Endometrium (tissue), 2 donors: Measurements from ENCODE around the gene SGF29.
"Not testable (repeated sequence)": the region's sequence is repeated elsewhere in the genome, so short reads cannot be mapped to it uniquely, and the experiment has no call there.

Source experiments
- FAIRE-seq: peaks from 2 replicates; lab custom pipeline; 2012; peaks lifted over from hg19 to GRCh38; lab: Jason Lieb, UNC
- donor health status: control.
- donor health status: control.

SGF29 gene

DNA sequence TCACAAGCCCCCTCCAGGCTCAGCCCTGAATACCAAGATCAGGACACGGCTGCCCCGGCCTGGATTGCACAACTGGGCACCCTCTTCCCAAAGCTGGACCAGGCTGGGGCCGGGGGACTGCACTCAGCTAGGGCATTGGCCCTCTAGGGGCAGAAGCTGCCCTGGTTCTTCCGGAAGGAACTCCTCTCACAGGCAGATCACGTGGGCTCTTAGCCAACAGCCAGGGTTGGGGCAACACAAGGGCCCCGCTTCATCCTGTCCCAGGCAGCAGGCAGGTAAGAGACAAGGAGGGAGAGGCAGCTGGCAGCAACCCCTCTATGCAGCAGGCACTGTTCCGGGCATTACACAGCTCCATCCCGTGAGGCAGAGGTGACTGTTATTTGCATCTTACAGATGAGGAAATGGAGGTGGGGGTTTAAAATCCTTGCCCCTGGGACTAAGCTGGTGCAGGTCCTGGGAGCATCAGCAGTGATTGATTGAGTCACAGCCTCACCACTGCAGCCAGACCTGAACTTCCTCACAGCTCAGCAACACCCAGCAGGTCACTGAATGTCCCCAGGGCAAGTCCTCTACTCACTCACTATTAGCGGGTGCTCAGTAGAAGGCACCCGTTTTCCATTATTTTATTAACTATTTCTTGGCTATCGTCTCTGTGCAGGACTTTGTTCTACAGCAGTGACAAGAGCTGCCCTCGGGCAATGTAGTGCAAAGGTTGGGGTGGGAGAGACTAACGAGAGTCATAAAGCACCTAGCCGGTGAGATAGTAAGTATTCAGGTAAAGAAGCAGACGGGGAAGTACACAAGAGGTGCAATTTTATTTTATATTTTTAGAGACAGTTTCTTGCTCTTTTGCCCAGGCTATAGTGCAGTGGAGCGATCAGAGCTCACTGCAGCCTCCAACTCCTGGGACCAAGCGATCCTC is 58.9 kb downstream of the SGF29 start:
- FAIRE-seq: not testable (repeated sequence)

DNA sequence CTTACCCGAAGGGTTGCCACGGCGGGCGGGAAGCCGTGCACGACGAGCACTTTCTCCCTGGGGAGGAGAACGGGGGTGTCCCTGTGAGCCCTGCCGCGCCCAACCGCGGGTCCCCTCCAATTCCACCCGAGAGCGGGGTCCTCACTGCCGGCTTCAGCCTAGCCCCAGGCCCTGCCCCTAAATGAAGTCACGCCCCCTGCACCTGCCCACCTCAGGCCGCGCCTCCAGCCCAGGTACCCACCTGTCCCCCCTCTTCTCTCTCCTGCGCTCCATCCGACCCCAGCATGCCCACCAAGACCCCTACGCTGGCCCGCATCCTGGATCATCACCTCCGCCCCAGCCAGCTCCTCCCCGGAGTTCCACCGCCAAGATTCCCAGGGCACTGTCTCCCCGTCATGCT is 60.2 kb downstream of the SGF29 start:
- FAIRE-seq: not testable (repeated sequence)

GRCh38 chr16:28614561-28614960 is 60.8 kb downstream of the SGF29 start:
- not testable (repeated sequence) for FAIRE-seq

DNA sequence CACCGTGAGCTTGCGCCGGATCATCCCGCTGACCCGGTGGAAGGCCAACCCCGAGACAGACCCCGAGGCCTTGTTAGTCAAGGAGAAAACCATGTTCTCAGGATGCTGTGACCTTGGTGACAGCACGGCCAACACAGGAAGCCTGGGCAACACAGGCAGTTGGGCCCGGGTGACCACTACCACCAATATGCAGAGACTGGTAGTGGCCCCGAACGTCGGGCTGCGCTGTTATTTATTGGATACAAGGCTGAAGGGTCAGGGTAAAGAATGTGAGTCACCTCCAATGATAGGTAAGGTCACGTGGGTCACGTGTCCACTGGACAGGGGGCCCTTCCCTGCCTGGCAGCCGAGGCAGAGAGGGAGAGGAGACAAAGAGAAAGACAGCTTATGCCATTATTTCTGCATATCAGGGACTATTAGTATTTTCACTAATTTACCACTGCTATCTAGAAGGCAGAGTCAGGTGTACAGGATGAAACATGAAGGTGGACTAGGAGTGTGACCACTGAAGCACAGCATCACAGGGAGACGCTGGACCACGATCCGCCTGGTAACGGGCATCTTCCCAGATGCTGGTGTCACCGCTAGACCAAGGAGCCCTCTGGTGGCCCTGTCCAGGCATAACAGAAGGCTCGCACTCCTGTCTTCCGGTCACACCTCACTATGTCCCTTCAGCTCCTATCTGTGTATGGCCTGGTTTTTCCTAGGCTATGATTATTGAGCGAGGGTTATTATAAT is 61.9 kb downstream of the SGF29 start:
- FAIRE-seq: not testable (repeated sequence)

GRCh38 chr16:28616224-28616577 is 62.5 kb downstream of the SGF29 start:
- FAIRE-seq: not testable (repeated sequence)

- no peak for FAIRE-seq
These were observed 62.9 kb downstream of the SGF29 start for GRCh38 chr16:28616636-28617035.

DNA sequence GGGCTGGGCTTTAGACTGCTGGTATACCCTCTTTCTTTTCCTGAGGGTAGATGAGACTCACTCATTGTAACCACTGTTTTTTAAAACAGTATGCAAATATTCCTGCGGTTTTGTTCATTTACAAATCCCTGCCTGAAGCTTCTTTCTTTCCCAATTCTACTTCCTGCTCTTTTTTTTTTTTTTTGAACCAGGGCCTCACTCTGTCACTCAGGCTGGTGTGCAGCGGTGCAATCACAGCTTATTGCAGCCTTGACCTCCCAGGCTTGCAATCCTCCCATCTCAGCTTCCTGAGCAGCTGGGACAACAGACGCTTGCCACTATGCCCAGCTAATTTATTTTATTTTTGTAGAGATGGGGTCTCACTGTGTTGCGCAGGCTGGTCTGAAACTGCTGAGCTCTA is 64.2 kb downstream of the SGF29 start:
- FAIRE-seq: no peak

DNA sequence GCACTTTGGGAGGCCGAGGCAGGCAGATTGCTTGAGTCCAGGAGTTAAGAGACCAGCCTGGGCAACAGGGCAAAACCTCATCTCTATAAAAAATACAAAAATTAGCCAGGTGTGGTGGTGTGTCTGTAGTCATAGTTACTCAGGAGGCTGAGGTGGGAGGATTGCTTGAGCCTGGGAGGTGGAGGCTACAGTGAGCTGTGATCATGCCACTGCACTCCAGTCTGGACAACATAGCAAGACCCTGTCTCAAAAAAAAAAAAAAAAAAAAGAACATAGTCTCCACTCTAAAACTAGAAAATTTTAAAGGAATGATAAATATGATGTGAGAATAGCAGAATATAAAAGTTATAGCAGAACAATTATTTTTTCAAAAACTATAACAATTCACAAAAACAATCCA is 66.6 kb downstream of the SGF29 start:
- FAIRE-seq: not testable (repeated sequence)

GRCh38 chr16:28621481-28622155 is 67.9 kb downstream of the SGF29 start:
- FAIRE-seq: no peak

DNA sequence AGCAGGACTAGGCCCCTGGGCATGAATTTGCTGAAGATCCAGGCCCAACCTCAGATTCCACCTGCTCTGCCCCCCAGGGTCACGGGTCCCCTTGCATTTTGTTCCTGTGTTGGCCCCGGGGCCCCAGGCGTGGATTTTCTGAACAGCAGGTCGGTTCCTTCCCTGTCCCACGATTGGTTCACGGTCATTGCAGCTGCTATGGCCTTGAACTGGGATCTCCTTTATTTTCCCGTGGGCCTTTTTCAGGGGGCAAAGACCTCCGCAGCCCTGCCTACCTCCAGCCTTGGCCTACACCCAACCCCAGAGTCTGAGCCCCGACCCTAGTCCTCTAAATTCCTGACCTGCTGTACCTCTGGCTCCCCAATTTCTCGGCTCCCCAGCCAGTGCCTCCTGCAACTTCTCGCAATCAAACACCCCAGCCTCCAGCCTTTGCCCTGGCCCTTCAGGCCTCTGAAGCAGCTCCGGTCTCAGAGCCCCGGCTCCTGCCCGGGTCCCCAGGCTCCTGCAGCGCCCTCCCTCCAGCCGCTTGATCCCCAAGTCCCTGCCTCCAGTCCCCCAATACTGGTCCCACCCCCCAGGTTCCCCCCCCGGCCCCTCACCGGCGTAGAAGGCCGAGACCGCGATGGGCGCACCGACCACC is 68.9 kb downstream of the SGF29 start:
- not testable (repeated sequence) for FAIRE-seq

GRCh38 chr16:28623172-28623711 is 69.5 kb downstream of the SGF29 start:
- FAIRE-seq: no peak

GRCh38 chr16:28630905-28631304 is 77.2 kb downstream of the SGF29 start:
- not testable (repeated sequence) for FAIRE-seq

DNA sequence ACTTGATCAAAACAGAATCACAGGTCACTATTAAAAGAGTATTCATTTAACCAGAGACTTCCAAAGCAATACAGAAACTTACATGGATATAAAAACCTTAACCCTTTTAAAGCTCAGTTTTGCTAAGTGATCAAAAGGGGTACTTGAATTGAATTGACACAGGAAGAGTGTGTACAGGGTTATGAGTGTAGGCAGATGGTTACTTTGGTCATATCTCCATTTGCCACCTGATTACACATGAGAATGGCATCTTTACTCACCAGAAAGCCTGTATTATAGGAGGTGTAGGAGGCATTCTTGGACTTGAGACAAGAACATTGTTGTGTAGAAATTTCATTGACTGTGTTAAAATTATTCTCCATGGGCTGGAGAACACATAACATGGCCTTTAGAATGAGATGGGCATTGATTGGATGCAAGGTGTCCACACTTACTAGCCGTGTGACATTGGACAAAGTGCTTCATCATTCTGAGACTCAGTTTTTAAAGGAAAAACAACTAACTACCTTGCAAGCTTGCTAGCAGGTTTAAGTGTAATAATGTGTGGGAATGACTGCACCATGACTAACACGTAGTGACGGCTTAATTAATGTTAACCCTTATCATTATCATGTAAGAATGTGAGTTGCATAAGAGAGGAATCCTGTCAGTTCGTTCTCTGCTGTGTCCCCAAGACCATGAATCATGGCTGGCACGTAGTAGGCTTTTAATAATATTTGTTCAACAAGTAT is 82.5 kb downstream of the SGF29 start:
- not testable (repeated sequence) for FAIRE-seq

DNA sequence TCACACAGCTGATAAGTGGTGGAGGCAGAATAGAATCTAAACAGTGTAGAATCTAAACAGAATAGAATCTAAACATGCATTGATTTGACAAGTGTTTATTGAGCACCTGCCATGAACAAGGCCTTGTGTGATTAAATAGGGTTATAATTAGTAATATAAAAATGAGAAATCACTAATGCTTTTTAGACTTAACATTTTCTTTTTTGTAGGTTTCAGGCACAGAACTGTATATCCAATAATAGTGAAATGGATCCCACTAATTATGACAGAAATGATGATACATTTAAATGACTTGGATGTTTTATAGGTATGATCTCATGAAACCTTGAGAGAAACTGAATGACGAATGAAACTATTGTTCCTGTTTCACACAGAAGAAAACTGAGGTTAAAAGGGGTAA is 84.0 kb downstream of the SGF29 start, which contains the start of gene NPIPB8:
TSS of gene NPIPB8 (plus strand) at position 301 of the 400 bp plus-strand sequence. CDS start 296 bp downstream, outside the sequence.
- not testable (repeated sequence) for FAIRE-seq

DNA sequence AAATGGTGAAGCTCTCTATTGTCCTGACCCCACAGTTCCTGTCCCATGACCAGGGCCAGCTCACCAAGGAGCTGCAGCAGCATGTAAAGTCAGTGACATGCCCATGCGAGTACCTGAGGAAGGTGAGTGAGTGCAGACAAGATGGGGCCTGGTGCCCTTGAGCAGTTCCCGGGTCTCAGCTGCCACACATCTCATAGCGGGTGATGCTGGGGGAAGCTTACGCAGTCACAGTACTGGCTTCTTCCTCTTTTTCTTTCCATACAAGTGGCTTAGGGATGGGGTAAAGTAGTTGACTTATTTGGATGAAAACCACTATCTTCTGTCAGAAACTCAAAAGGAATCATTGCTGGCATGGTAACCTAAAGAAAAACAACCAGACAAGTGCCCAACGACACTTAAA is 84.6 kb downstream of the SGF29 start:
- not testable (repeated sequence) for FAIRE-seq

DNA sequence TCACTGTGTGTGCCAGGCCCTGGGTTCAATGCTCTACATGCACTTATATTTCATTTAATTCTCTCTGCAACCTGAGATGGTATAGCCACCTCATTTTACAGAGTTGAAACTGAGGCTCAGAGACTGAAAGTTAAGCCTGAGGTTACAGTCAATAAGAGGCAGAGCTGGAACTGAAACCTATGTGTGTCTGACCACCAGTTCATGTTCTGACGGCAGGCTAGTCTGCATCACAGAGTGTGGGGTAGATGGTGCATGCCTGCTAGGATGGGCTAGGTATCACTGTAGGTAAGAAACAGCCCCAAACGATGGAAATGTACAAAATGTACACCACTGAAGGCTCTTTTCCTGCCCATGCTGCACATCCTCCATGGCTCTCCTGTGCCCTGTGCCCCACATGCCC is 86.2 kb downstream of the SGF29 start:
- FAIRE-seq: not testable (repeated sequence)
